Measurements from ENCODE around the gene PCDHB4.
"Not testable (repeated sequence)": the region's sequence is repeated elsewhere in the genome, so short reads cannot be mapped to it uniquely, and the experiment has no call there.

The PCDHB4 gene

DNA sequence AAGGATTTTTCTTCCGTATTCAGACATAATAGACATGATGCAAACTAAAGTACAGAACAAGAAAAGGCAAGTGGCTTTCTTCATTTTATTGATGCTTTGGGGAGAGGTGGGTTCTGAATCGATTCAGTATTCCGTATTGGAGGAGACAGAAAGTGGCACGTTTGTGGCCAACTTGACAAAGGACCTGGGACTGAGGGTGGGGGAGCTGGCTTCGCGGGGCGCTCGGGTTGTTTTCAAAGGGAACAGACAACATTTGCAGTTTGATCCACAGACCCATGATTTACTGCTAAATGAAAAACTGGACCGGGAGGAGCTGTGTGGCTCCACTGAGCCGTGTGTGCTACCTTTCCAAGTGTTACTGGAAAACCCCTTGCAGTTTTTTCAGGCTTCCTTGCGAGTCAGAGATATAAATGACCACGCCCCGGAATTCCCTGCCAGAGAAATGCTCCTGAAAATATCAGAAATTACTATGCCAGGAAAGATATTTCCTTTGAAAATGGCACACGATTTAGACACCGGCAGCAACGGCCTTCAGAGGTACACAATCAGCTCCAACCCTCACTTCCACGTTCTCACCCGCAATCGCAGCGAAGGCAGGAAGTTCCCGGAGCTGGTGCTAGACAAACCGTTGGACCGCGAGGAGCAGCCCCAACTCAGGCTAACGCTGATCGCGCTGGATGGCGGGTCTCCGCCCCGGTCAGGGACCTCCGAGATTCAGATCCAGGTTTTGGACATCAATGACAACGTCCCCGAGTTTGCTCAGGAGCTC, 28.8 kb downstream of the PCDHB4 start:
- no peak for DNase-seq

- DNase-seq = no peak
Observed at GRCh38 chr5:141150993-141151325, 29.3 kb downstream of the PCDHB4 start.

DNA sequence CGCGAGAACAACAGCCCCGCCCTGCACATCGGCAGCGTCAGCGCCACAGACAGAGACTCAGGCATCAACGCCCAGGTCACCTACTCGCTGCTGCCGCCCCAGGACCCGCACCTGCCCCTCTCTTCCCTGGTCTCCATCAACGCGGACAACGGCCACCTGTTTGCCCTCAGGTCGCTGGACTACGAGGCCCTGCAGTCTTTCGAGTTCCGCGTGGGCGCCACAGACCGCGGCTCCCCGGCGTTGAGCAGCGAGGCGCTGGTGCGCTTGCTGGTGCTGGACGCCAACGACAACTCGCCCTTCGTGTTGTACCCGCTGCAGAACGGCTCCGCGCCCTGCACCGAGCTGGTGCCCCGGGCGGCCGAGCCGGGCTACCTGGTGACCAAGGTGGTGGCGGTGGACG, 30.0 kb downstream of the PCDHB4 start:
- not testable (repeated sequence) for DNase-seq

GRCh38 chr5:141152096-141152495, 30.5 kb downstream of the PCDHB4 start:
- not testable (repeated sequence) for DNase-seq

GRCh38 chr5:141155540-141156374, 34.1 kb downstream of the PCDHB4 start:
- DNase-seq = no peak

- DNase-seq = not testable (repeated sequence)
Observed at GRCh38 chr5:141157356-141157755, 35.7 kb downstream of the PCDHB4 start.

DNA sequence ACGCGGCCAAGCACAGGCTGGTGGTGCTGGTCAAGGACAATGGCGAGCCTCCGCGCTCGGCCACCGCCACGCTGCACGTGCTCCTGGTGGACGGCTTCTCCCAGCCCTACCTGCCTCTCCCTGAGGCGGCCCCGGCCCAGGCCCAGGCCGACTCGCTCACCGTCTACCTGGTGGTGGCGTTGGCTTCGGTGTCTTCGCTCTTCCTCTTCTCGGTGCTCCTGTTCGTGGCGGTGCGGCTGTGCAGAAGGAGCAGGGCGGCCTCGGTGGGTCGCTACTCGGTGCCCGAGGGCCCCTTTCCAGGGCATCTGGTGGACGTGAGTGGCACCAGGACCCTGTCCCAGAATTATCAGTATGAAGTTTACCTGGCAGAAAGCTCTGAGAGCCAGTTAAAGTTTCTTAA, 36.3 kb downstream of the PCDHB4 start:
- not testable (repeated sequence) for DNase-seq

DNA sequence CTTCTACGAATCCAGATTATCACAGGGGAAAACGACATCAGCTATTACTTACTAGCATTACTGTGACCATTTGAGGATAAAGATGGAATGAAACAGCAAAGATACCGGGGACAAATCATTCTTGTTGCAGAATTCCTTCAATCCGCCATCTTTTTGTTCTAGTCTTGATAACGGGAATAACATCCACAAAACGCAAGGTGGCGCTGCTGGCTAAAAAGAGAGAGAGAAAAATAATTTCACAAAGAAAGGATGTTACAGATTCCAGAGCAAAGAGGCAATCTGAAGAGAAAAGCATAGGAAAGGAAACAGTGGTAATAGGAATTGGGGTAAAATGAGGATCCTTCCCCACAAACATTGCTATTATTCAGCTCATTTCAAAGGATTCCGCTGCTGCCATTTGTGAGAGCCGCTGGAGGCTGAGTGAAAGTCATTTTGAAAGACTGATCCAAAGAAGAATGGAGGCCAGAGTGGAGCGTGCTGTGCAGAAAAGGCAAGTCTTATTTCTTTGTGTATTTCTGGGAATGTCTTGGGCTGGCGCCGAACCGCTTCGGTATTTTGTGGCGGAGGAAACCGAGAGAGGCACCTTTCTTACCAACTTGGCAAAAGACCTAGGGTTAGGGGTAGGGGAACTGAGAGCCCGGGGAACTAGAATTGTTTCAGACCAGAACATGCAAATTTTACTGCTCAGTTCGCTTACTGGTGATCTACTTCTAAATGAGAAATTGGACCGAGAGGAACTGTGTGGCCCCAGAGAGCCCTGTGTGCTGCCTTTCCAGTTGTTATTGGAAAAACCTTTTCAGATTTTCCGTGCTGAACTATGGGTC, 51.0 kb downstream of the PCDHB4 start, which contains the start of gene PCDHB7:
PCDHB7 (plus strand) TSS at position 264 of the 824 bp plus-strand sequence; CDS start at position 456, 192 bp downstream.
- DNase-seq = no peak

GRCh38 chr5:141174291-141175104, 52.9 kb downstream of the PCDHB4 start:
- DNase-seq = not testable (repeated sequence)
